Measurements from ENCODE around the gene MRPL17. TPM values are rescaled to one million over a fixed set of nuclear protein-coding genes. Genes with fewer than 3 reads are reported as not detected.

MRPL17 gene
- total and polyA plus RNA-seq, 2 of the 13 experiments (the other 11 are each of a cell fraction or from before 2014, with no cell fraction given) = 59.4 to 90.0 TPM

- TF ChIP-seq ZNF180 (CRISPR knock-in tag; IDR thresholded peaks at IDR 0.05; ENCODE audit: borderline replicate concordance, low read depth) (no peak), ZNF839 (CRISPR knock-in tag; IDR thresholded peaks at IDR 0.05; ENCODE audit: borderline replicate concordance) (no peak), SPEN (CRISPR knock-in tag; IDR thresholded peaks at IDR 0.05; ENCODE audit: low read depth) (0 out of 2 replicates have a peak, but pooled peaks have one; percentile 20), HNF4A (CRISPR knock-in tag; IDR thresholded peaks at IDR 0.05) (0 out of 2 replicates have a peak, but pooled peaks have one; percentile 22)
- DNase-seq (ENCODE audit: low spot score) (no peak), FAIRE-seq (no peak), ATAC-seq (peak; percentile 7; the same call in 1 of the 3 replicates)
- H3K4me1 ChIP-seq (ENCODE audit: insufficient read depth, low read length) = peaks cover 18% of the 10 kb centered on the region
- H4K20me1 ChIP-seq (ENCODE audit: insufficient read depth, low read length) = no peaks in the 10 kb centered on the region; the same call in 1 of the 2 replicates
- peaks cover 0 to 4% of the 10 kb centered on the region in 2 experiments; a peak in 2 of 5 replicates for H3K27me3 ChIP-seq (ENCODE audit: control insufficient read depth in 1 of 2, insufficient read depth in 2 of 2, low read length in 2 of 2)
- in situ Hi-C loops (cut with HindIII; ENCODE audit: extremely low pct_ligation_motif_present, low pct_unique_long_range_greater_than_20kb) (loop anchor here (5.0 kb wide), 1 partner anchor 135 kb away; no protein-coding TSS in a partner anchor), intact Hi-C loops (cut with micrococcal nuclease; ENCODE audit: unreplicated experiment) (loop anchor here (5.0 to 10.0 kb wide), 2 partner anchors 200 to 297 kb away; partner anchors contain the start of genes ARFIP2 and TIMM10B)
- H2AFZ ChIP-seq (ENCODE audit: low read length) = no peak overlapping the region
- ChIA-PET CTCF (ENCODE audit: low intra/inter-chr PET ratio, low total read pairs) (no interaction called here), POLR2A (interaction anchor here (1.0 to 2.1 kb wide), 4 partner anchors 46 to 213 kb away, joined by 3 to 20 read pairs (median 6); partner anchors contain the start of gene TPP1)
- H3K4me2 ChIP-seq (ENCODE audit: low read depth, low read length) = peak overlapping the region; percentile 94
- H3K79me2 ChIP-seq (ENCODE audit: insufficient read depth, low read length) = peaks cover 22% of the 10 kb centered on the region
- WGBS (ENCODE audit: low lambda C conversion rate) = 29% methylated on average over 4 of the region's 5 CpGs
- no peaks in the 10 kb centered on the region for H3K9me3 ChIP-seq (ENCODE audit: low read length)
- no TSS peak for BruUV-seq (replicated peaks)
- peak overlapping the region; percentile 85 for H3K9ac ChIP-seq (ENCODE audit: insufficient read depth, low read depth, low read length)
- H3K4me3 ChIP-seq (replicated peaks in 1 of 3; ENCODE audit: insufficient read depth in 1 of 3, low read depth in 2 of 3, low read length in 3 of 3) = peak overlapping the region; percentile 63 to 81 (median 66)
- H3K27ac ChIP-seq (ENCODE audit: extremely low read length, insufficient read depth, low read length) = peak overlapping the region; percentile 77
- H3K36me3 ChIP-seq (replicated peaks in 1 of 2; ENCODE audit: control insufficient read depth in 1 of 2, insufficient read depth in 2 of 2, low read length in 2 of 2) = peaks cover 0 to 5% of the 10 kb centered on the region in 2 experiments; a peak in 2 of 5 replicates
These were observed 1.2 kb downstream of the MRPL17 start for GRCh38 chr11:6681949-6682348.

- BruUV-seq (replicated peaks) = no TSS peak
- peaks cover 0 to 2% of the 10 kb centered on the region in 2 experiments; a peak in 1 of 5 replicates for H3K27me3 ChIP-seq (ENCODE audit: control insufficient read depth in 1 of 2, insufficient read depth in 2 of 2, low read length in 2 of 2)
- intact Hi-C loops (cut with micrococcal nuclease; ENCODE audit: unreplicated experiment) = loop anchor here (5.0 to 10.0 kb wide), 2 partner anchors 199 to 297 kb away; partner anchors contain the start of genes ARFIP2 and TIMM10B
- TF ChIP-seq ZNF737 (CRISPR knock-in tag; IDR thresholded peaks at IDR 0.05; ENCODE audit: borderline replicate concordance) (no peak), ZNF644 (CRISPR knock-in tag; IDR thresholded peaks at IDR 0.05; ENCODE audit: low read depth) (no peak), ZBTB42 (CRISPR knock-in tag; IDR thresholded peaks at IDR 0.05) (no peak), ZBTB26 (CRISPR knock-in tag; IDR thresholded peaks at IDR 0.05; ENCODE audit: borderline replicate concordance) (no peak), ADNP (CRISPR knock-in tag; IDR thresholded peaks at IDR 0.05) (no peak), CBX1 (IDR thresholded peaks at IDR 0.05; ENCODE audit: low read depth) (no peak), ZNF230 (CRISPR knock-in tag; IDR thresholded peaks at IDR 0.05) (no peak), IRF9 (CRISPR knock-in tag; IDR thresholded peaks at IDR 0.05; ENCODE audit: borderline replicate concordance) (no peak), ZNF850 (CRISPR knock-in tag; conservative IDR thresholded peaks at IDR 0.05) (no peak), LCORL (IDR thresholded peaks at IDR 0.05) (no peak), LCORL (CRISPR knock-in tag; IDR thresholded peaks at IDR 0.05) (no peak), TEAD2 (CRISPR knock-in tag; IDR thresholded peaks at IDR 0.05) (no peak), EZH2 (conservative IDR thresholded peaks at IDR 0.05; ENCODE audit: low read depth, low read length) (no peak), HOXA3 (CRISPR knock-in tag; IDR thresholded peaks at IDR 0.05) (no peak)
These were observed 1.6 kb downstream of the MRPL17 start for GRCh38 chr11:6681505-6681904.

More at GRCh38 chr11:6681505-6681904, 1.6 kb downstream of the MRPL17 start:
- Histone ChIP-seq H3K79me2 (ENCODE audit: insufficient read depth, low read length) (peaks cover 22% of the 10 kb centered on the region), H3K9me3 (ENCODE audit: low read length) (no peaks in the 10 kb centered on the region), H2AFZ (ENCODE audit: low read length) (no peak overlapping the region), H3K27ac (ENCODE audit: extremely low read length, insufficient read depth, low read length) (no peak overlapping the region), H4K20me1 (ENCODE audit: insufficient read depth, low read length) (no peaks in the 10 kb centered on the region; the same call in 1 of the 2 replicates), H3K4me2 (ENCODE audit: low read depth, low read length) (peak overlapping the region; percentile 94), H3K4me3 (replicated peaks in 1 of 3; ENCODE audit: insufficient read depth in 1 of 3, low read depth in 2 of 3, low read length in 3 of 3) (peak overlapping the region in 2 of 3 experiments; percentile 63 to 81; a peak in 3 of 6 replicates), H3K36me3 (replicated peaks in 1 of 2; ENCODE audit: control insufficient read depth in 1 of 2, insufficient read depth in 2 of 2, low read length in 2 of 2) (peaks cover 0 to 5% of the 10 kb centered on the region in 2 experiments; a peak in 2 of 5 replicates), H3K4me1 (ENCODE audit: insufficient read depth, low read length) (peaks cover 18% of the 10 kb centered on the region), H3K9ac (ENCODE audit: insufficient read depth, low read depth, low read length) (peak overlapping the region; percentile 85; the same call in 1 of the 2 replicates)
- WGBS (ENCODE audit: low lambda C conversion rate) = 100% methylated on average over 1 of the region's 1 CpG
- FAIRE-seq (no peak), ATAC-seq (no peak), DNase-seq (ENCODE audit: low spot score) (no peak)
- POLR2A ChIA-PET = interaction anchor here (1.1 to 2.1 kb wide), 3 partner anchors 62 to 205 kb away, joined by 3 to 20 read pairs (median 6); partner anchors contain the start of gene TPP1
- CTCF ChIA-PET (ENCODE audit: low intra/inter-chr PET ratio, low total read pairs) = no interaction called here
- in situ Hi-C loops (cut with HindIII; ENCODE audit: extremely low pct_ligation_motif_present, low pct_unique_long_range_greater_than_20kb) = loop anchor here (5.0 kb wide), 1 partner anchor 134 kb away; no protein-coding TSS in a partner anchor

All from HepG2 (cell line).